MCF 10A (cell line): ENCODE results near the gene CAPSL. TPM values are rescaled to one million over a fixed set of nuclear protein-coding genes. Genes with fewer than 3 reads are reported as not detected.

ENCODE experiments used
- BruUV-seq: library from RNA; stranded (reverse); fragments of 400-500 nt; replicated peaks from 2 replicates; lab custom pipeline; 2021; lab: Mats Ljungman, UMichigan
- CTCF ChIA-PET: fragments of 300-600 bp; sonication (Branson Sonifier 250); formaldehyde crosslinking; extraction: SDS; loops from one replicate; lab custom pipeline; 2021; ENCODE audit warnings: antibody characterized with exemption, inconsistent platforms; lab: Yijun Ruan, JAX
- POLR2A ChIA-PET: fragments of 300-600, 350-650 bp; sonication (Branson Sonifier 250); formaldehyde crosslinking; extraction: SDS; loops from one replicate; lab custom pipeline; 2020; ENCODE audit warnings: antibody characterized with exemption, inconsistent platforms; lab: Yijun Ruan, JAX
- DNase-seq: peaks from one replicate; pipeline ENCODE4 v3.0.0-alpha.2; 2018; ENCODE audit not compliant: unreplicated experiment
- H3K27ac Mint-ChIP-seq: one replicate; pipeline ENCODE4 v1.8.0; 2022; ENCODE audit warnings: mild to moderate bottlenecking, low read depth, mixed read lengths; ENCODE audit not compliant: unreplicated experiment
- H3K27me3 Mint-ChIP-seq: one replicate; pipeline ENCODE4 v1.8.0; 2022; ENCODE audit warnings: mixed read lengths; ENCODE audit not compliant: insufficient read depth, unreplicated experiment
- H3K36me3 Mint-ChIP-seq: one replicate; pipeline ENCODE4 v1.8.0; 2022; ENCODE audit warnings: mild to moderate bottlenecking, moderate library complexity, mixed read lengths; ENCODE audit not compliant: insufficient read depth, unreplicated experiment
- H3K4me1 Mint-ChIP-seq: one replicate; pipeline ENCODE4 v1.8.0; 2022; ENCODE audit warnings: mixed read lengths; ENCODE audit not compliant: insufficient read depth, unreplicated experiment
- H3K4me3 Mint-ChIP-seq: one replicate; pipeline ENCODE4 v1.8.0; 2022; ENCODE audit warnings: mild to moderate bottlenecking, moderate library complexity, mixed read lengths; ENCODE audit not compliant: unreplicated experiment
- H3K9me3 Mint-ChIP-seq: one replicate; pipeline ENCODE4 v1.8.0; 2022; ENCODE audit warnings: mixed read lengths; ENCODE audit not compliant: unreplicated experiment
- intact Hi-C: fragments of 100-400 bp; cut with micrococcal nuclease; formaldehyde crosslinking; loops from 2 replicates; pipeline ENCODE4 v1.14.1; 2022
- total RNA-seq: library from RNA; stranded (reverse); gene quantifications from 2 replicates; pipeline ENCODE4 v1.2.3, GENCODE V29; 2022
- TF ChIP-seq, protein P1 (sequence below): fragments of 200-600 bp; IDR thresholded peaks from one replicate; pipeline ENCODE4 v1.8.0; 2022; ENCODE audit warnings: antibody characterized with exemption, mild to moderate bottlenecking; ENCODE audit not compliant: unreplicated experiment

The CAPSL gene
- total RNA-seq, 1 experiment from 2014 or later: not detected

GRCh38 chr5:35903631-35904203, 34.7 kb downstream of the CAPSL start:
- Mint-ChIP-seq H3K36me3 (no peaks in the 10 kb centered on the region), H3K4me1 (peaks cover 7% of the 10 kb centered on the region), H3K4me3 (no peak overlapping the region), H3K9me3 (no peaks in the 10 kb centered on the region), H3K27me3 (no peaks in the 10 kb centered on the region), H3K27ac (no peak overlapping the region)
- CTCF ChIA-PET: interaction anchor here (0.6 kb wide), 1 partner anchor 12 kb away, joined by 3 read pairs; no protein-coding TSS in a partner anchor
- no TSS peak for BruUV-seq
- intact Hi-C loops: no loop called here
- POLR2A ChIA-PET: no interaction called here
- no peak for DNase-seq
- TF ChIP-seq, protein P1, sequence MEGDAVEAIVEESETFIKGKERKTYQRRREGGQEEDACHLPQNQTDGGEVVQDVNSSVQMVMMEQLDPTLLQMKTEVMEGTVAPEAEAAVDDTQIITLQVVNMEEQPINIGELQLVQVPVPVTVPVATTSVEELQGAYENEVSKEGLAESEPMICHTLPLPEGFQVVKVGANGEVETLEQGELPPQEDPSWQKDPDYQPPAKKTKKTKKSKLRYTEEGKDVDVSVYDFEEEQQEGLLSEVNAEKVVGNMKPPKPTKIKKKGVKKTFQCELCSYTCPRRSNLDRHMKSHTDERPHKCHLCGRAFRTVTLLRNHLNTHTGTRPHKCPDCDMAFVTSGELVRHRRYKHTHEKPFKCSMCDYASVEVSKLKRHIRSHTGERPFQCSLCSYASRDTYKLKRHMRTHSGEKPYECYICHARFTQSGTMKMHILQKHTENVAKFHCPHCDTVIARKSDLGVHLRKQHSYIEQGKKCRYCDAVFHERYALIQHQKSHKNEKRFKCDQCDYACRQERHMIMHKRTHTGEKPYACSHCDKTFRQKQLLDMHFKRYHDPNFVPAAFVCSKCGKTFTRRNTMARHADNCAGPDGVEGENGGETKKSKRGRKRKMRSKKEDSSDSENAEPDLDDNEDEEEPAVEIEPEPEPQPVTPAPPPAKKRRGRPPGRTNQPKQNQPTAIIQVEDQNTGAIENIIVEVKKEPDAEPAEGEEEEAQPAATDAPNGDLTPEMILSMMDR: no peak

- CTCF ChIA-PET: interaction anchor here (1.0 kb wide), 1 partner anchor 794 kb away, joined by 3 read pairs; no protein-coding TSS in a partner anchor
- BruUV-seq: no TSS peak
- POLR2A ChIA-PET: no interaction called here
- TF ChIP-seq, protein P1: no peak
- Mint-ChIP-seq H3K36me3 (no peaks in the 10 kb centered on the region), H3K4me3 (no peak overlapping the region), H3K9me3 (no peaks in the 10 kb centered on the region), H3K4me1 (peaks cover 7% of the 10 kb centered on the region), H3K27me3 (no peaks in the 10 kb centered on the region), H3K27ac (no peak overlapping the region)
- DNase-seq: no peak
- intact Hi-C loops: no loop called here
Measured at GRCh38 chr5:35902046-35902672, 36.3 kb downstream of the CAPSL start.

- H3K36me3 Mint-ChIP-seq: no peaks in the 10 kb centered on the region
- H3K4me3 Mint-ChIP-seq: no peak overlapping the region
- TF ChIP-seq, protein P1: no peak
- CTCF ChIA-PET: interaction anchor here (1.0 kb wide), 1 partner anchor 795 kb away, joined by 3 read pairs; no protein-coding TSS in a partner anchor
- H3K27me3 Mint-ChIP-seq: no peaks in the 10 kb centered on the region
- H3K9me3 Mint-ChIP-seq: no peaks in the 10 kb centered on the region
- POLR2A ChIA-PET: no interaction called here
- no peak overlapping the region for H3K27ac Mint-ChIP-seq
- H3K4me1 Mint-ChIP-seq: peaks cover 7% of the 10 kb centered on the region
- no TSS peak for BruUV-seq
- intact Hi-C loops: no loop called here
- DNase-seq: no peak
Measured at GRCh38 chr5:35900972-35901695, 37.3 kb downstream of the CAPSL start.

DNA sequence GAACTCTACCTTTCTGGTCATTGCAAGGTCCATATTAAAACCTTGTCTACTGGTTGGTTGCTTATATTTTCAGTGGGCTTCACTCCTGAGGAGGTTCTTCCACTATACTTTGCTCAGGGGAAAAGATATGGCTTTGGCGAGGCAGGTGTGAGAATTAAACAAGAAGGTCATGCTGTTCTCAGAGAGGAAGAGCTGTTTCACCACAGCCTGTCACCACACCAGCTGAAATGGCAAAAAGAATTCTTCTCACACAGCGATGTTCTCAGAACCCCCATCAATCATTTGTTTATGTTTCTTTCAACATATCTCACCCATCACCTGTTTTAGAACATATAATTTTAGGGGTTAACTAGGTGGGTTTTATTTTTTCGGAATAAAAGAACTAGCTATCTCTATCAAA, 38.6 kb downstream of the CAPSL start:
- intact Hi-C loops: no loop called here
- TF ChIP-seq, protein P1: no peak
- Mint-ChIP-seq H3K4me3 (no peak overlapping the region), H3K4me1 (peaks cover 7% of the 10 kb centered on the region), H3K9me3 (no peaks in the 10 kb centered on the region), H3K27ac (no peak overlapping the region), H3K36me3 (no peaks in the 10 kb centered on the region), H3K27me3 (no peaks in the 10 kb centered on the region)
- no peak for DNase-seq
- CTCF ChIA-PET: no interaction called here
- BruUV-seq: no TSS peak
- POLR2A ChIA-PET: no interaction called here
